Endometrial microvascular endothelial cells (primary cell): ENCODE results near the gene RAET1G. TPM values are rescaled to one million over a fixed set of nuclear protein-coding genes. Genes with fewer than 3 reads are reported as not detected.

ENCODE experiments used
- in situ Hi-C: cut with HindIII; loops from 2 replicates; pipeline ENCODE4 v1.10.0; 2017; ENCODE audit warnings: low sequenced_read_pairs, low pct_unique_long_range_greater_than_20kb; ENCODE audit errors: inconsistent ontology term
- total RNA-seq: library from RNA; depleted of rRNA; stranded (reverse); fragments of >200 nt; gene quantifications from one replicate; pipeline ENCODE4 v1.2.3, GENCODE V29; 2015; ENCODE audit errors: inconsistent ontology term

RAET1G gene
- total RNA-seq, 1 donor from 2014 or later: 0.37 TPM

GRCh38 chr6:149884617-149885016 lies 38.3 kb downstream of the RAET1G start:
- in situ Hi-C loops: no loop called here

GRCh38 chr6:149884215-149884614 lies 38.7 kb downstream of the RAET1G start:
- in situ Hi-C loops: no loop called here

GRCh38 chr6:149881860-149882259 lies 41.1 kb downstream of the RAET1G start:
- in situ Hi-C loops: no loop called here

DNA sequence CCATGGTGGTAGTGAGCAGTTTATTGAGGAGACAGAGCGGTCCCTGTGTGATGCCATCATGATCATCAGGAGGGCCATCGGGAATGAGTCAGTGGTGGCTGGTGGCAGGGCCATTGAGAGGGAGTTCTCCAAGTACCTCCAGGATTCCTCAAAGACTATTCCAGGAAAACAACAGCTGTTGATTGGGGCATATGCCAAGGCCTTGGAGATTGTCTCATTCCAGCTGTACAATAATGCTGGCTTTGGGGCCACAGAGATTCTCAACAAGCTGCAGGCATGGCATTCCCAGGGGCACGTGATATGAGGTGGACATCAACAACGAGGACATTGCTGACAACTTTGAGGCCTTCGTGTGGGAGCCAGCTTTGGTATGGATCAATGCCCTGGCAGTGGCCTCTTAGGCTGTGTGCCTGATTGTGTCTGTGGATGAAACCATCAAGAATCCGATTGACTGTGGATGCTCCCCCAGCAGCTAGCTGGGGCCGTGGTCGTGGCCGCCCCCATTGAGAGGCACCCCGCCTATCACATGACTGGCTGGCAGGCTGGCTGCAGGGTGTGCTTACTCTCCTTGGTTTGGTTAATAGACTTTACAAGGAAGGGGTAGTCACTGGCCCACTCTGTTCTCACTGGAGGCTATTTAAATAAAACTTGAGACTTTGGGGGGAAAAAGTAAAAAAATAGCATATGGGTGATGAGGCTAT lies 41.7 kb downstream of the RAET1G start:
- in situ Hi-C loops: no loop called here

- in situ Hi-C loops: no loop called here
Observed at GRCh38 chr6:149877659-149878058, 45.3 kb downstream of the RAET1G start.

DNA sequence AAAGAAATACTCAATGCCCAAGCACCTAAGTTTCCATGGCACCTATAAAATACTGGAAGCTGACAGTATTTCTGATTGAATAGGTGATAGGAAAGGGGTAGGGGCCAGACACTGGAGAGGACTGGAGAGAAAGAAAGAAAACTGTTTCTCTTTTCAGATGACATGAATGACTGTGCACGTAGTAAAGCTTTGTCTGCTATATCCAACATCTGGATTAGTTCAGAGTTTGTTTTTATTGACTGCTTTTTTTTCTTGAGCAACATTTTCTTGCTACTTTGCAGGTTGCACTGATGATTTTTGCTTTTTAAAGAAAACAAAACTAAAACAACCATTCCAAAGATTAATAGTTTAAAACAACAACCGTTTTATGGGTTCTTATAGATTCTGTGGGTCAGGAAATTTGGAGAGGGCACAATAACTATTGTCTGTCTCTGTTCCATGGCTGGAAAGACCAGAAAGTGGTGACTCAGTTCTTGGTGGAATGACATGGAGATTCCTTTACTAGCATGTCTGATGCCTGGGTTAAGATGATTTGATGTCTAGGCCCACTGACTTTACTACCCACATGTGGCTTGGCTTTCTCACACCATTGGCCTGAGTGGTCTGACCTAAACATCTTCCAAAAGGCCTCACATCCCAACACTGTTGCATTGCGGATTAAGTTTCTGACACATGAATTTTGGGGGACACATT lies 46.5 kb downstream of the RAET1G start:
- in situ Hi-C loops: no loop called here

DNA sequence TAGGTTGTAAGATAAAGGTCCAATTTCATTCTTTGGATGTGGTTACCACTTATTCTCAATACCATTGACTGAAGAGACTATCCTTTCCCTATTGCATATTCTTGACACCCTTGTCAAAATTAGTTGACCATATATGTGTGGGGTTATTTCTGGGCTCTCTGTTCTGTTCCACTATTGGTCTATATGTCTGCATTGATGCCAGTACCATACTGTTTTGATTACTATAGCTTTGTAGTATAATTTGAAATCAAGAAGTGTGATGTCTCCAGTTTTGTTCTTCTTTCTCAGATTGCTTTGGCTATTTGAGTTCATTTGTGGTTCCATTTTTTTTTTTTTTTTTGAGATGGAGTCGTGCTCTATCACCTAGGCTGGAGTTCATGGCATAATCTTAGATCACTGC lies 50.7 kb downstream of the RAET1G start:
- in situ Hi-C loops: no loop called here

DNA sequence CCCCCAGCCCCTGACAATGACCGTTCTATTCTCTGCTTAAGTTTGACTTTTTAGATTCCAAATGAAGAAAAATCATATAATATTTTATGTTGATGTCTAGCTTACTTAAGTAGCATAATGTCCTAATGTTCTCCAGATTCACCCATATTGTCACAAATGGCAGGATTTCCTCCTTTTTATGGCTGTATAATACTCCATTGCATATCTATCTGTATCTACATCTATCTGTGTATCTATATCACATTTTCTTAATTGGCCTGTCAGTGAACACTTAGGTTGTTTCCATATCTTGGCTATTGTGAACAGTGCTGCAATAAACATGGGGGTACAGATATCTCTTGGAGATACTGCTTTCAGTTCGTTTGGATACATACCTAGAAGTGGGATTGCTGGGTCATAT lies 51.7 kb downstream of the RAET1G start:
- in situ Hi-C loops: no loop called here

DNA sequence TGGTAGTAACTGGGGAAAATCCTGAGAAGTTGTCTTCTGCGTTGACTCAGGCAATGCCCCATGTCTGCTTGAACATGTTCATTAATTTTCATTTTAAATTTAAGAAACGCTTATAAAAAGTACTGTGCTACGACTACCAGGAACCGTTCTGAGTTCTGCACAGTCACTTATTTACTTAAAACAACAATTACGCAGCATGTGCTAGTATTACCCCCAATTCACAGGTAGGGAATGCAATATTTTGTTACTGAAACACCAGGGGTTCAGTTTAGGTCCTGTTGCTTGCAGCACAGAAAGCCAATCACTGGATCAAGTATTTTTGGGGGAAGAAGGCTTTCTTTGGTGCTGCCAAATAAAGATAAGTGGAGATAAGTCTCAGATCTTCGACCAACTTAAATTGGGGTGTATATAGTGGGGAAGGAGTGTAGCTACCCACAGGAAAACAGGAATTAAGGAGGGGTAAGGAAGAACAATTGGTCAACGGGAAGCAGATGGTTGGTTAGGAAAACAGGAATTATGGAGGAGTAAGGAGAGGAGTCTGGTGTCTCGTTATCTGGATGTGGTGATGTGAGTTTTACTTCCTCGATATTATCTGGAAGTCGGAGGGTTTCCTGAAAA lies 53.5 kb downstream of the RAET1G start:
- in situ Hi-C loops: no loop called here

GRCh38 chr6:149867876-149868640 lies 54.9 kb downstream of the RAET1G start:
- in situ Hi-C loops: no loop called here

Other genes starting within 250 kb of the RAET1G start
- gene LATS1, start 205.0 kb downstream of the RAET1G start, total RNA-seq: 21.4 TPM
- gene NUP43, start 176.6 kb downstream of the RAET1G start, total RNA-seq: 52.0 TPM
- gene PCMT1, start 173.4 kb downstream of the RAET1G start, total RNA-seq: 127 TPM
- gene LRP11, start 58.8 kb downstream of the RAET1G start, total RNA-seq: 16.8 TPM
- 0.74 TPM for gene RAET1E, start 25.0 kb downstream of the RAET1G start, total RNA-seq
- gene ULBP2, start 18.9 kb upstream of the RAET1G start, total RNA-seq: 27.2 TPM
- 2.0 TPM for gene ULBP1, start 40.8 kb upstream of the RAET1G start, total RNA-seq
- not detected for gene RAET1L, start 102.4 kb upstream of the RAET1G start, total RNA-seq
- 13.1 TPM for gene ULBP3, start 146.0 kb upstream of the RAET1G start, total RNA-seq
- not detected for gene PPP1R14C, start 219.9 kb upstream of the RAET1G start, total RNA-seq